Activated CD8-positive, alpha-beta T cell treated with anti-CD3 and anti-CD28 coated beads for 36 hours (primary cell): ENCODE data around the gene AOPEP. TPM values are rescaled to one million over a fixed set of nuclear protein-coding genes. Genes with fewer than 3 reads are reported as not detected.

ENCODE experiments used
- ATAC-seq: fragments of 200-7000 bp; cut with Tn5 transposase; one replicate; pipeline ENCODE4 v1.10.0; 2021; ENCODE audit warnings: mild to moderate bottlenecking, moderate library complexity
- CTCF ChIA-PET: fragments of 350-600 bp; sonication (Branson Sonifier 250); formaldehyde crosslinking; loops from one replicate; lab custom pipeline; 2021; ENCODE audit warnings: antibody characterized with exemption; lab: Charles Lee
- POLR2A ChIA-PET: fragments of 350-600 bp; sonication (Branson Sonifier 250); formaldehyde crosslinking; loops from one replicate; lab custom pipeline; 2021; ENCODE audit warnings: antibody characterized with exemption; lab: Charles Lee
- DNase-seq: peaks from one replicate; pipeline ENCODE4 v3.0.0-alpha.2; 2020
- H3K27ac Mint-ChIP-seq: one replicate; pipeline ENCODE4 v1.8.0; 2021; ENCODE audit warnings: mild to moderate bottlenecking, mixed read lengths
- H3K27me3 Mint-ChIP-seq: one replicate; pipeline ENCODE4 v1.8.0; 2021; ENCODE audit warnings: mixed read lengths
- H3K36me3 Mint-ChIP-seq: one replicate; pipeline ENCODE4 v1.8.0; 2021; ENCODE audit warnings: low read depth, mixed read lengths
- H3K4me1 Mint-ChIP-seq: one replicate; pipeline ENCODE4 v1.8.0; 2021; ENCODE audit warnings: low read depth, mixed read lengths
- H3K4me3 Mint-ChIP-seq: one replicate; pipeline ENCODE4 v1.8.0; 2021; ENCODE audit warnings: mild to moderate bottlenecking, moderate library complexity, mixed read lengths
- H3K9me3 Mint-ChIP-seq: one replicate; pipeline ENCODE4 v1.8.0; 2021; ENCODE audit warnings: mixed read lengths
- intact Hi-C: fragments of 100-400 bp; cut with micrococcal nuclease; formaldehyde crosslinking; loops from one replicate; pipeline ENCODE4 v1.10.0; 2022
- total RNA-seq, 2 experiments: library from RNA; stranded (reverse); gene quantifications; one replicate each; pipeline ENCODE4 v1.2.3, GENCODE V29; 2021
- TF ChIP-seq, protein P1 (sequence below): fragments of 200-600 bp; IDR thresholded peaks from one replicate; pipeline ENCODE4 v1.8.0; 2022; ENCODE audit warnings: antibody characterized with exemption, mild to moderate bottlenecking

AOPEP gene
- total RNA-seq, 2 experiments from 2014 or later = 7.1 to 8.7 TPM

- ATAC-seq = no peak
- H3K36me3 Mint-ChIP-seq = no peaks in the 10 kb centered on the region
- DNase-seq = no peak
- H3K27ac Mint-ChIP-seq = no peak overlapping the region
- H3K4me1 Mint-ChIP-seq = peaks cover 11% of the 10 kb centered on the region
- intact Hi-C loops = no loop called here
- no peak overlapping the region for H3K4me3 Mint-ChIP-seq
- H3K27me3 Mint-ChIP-seq = no peaks in the 10 kb centered on the region
- ChIA-PET CTCF (interaction anchor here (0.6 to 5.6 kb wide), 10 partner anchors 12 to 456 kb away, joined by 3 to 43 read pairs (median 5); no protein-coding TSS in a partner anchor), POLR2A (no interaction called here)
- TF ChIP-seq, protein P1, sequence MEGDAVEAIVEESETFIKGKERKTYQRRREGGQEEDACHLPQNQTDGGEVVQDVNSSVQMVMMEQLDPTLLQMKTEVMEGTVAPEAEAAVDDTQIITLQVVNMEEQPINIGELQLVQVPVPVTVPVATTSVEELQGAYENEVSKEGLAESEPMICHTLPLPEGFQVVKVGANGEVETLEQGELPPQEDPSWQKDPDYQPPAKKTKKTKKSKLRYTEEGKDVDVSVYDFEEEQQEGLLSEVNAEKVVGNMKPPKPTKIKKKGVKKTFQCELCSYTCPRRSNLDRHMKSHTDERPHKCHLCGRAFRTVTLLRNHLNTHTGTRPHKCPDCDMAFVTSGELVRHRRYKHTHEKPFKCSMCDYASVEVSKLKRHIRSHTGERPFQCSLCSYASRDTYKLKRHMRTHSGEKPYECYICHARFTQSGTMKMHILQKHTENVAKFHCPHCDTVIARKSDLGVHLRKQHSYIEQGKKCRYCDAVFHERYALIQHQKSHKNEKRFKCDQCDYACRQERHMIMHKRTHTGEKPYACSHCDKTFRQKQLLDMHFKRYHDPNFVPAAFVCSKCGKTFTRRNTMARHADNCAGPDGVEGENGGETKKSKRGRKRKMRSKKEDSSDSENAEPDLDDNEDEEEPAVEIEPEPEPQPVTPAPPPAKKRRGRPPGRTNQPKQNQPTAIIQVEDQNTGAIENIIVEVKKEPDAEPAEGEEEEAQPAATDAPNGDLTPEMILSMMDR = no peak
- H3K9me3 Mint-ChIP-seq = no peaks in the 10 kb centered on the region
Measured at GRCh38 chr9:94782355-94783101, 56.0 kb downstream of the AOPEP start.

DNA sequence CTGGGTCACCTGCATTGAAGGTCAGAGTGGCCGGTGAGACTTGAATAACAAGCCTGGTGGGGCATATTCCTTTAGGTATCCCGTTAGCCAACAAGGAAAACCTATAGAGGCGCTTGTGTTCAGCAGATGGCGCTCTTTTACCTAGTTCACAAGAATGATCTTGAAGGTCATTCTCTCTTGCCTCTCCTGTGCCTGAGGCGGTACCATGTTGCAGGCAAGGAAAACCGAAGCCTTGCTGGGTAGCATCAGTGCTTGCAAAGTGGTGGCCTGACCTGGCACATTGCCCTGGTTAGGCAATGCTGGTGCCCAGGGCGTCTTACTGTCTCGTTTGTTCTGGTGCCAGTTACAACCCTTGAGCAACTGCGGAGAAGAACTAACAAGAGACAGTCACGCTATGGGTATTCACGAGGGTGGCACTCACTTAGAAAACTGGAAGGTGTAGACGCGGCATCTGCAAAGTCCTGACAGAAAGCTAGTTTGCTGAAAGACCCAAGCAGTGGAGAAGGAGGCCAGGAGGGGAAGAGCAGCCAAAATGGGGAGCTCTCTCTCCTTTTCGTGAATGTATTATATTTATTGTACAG, 56.7 kb downstream of the AOPEP start:
- POLR2A ChIA-PET = no interaction called here
- intact Hi-C loops = no loop called here
- peak; percentile 57 for DNase-seq
- ATAC-seq = peak; percentile 30
- CTCF ChIA-PET = interaction anchor here (0.6 to 5.6 kb wide), 11 partner anchors 13 to 348 kb away, joined by 3 to 43 read pairs (median 6); no protein-coding TSS in a partner anchor
- Mint-ChIP-seq H3K27me3 (no peaks in the 10 kb centered on the region), H3K27ac (no peak overlapping the region), H3K9me3 (no peaks in the 10 kb centered on the region), H3K4me1 (peaks cover 11% of the 10 kb centered on the region), H3K4me3 (no peak overlapping the region), H3K36me3 (peaks cover 2% of the 10 kb centered on the region)
- TF ChIP-seq, protein P1 = peak; percentile 67

- Mint-ChIP-seq H3K4me3 (no peak overlapping the region), H3K27ac (no peak overlapping the region), H3K4me1 (peaks cover 11% of the 10 kb centered on the region), H3K27me3 (no peaks in the 10 kb centered on the region), H3K36me3 (peaks cover 2% of the 10 kb centered on the region), H3K9me3 (no peaks in the 10 kb centered on the region)
- CTCF ChIA-PET = interaction anchor here (0.6 to 5.6 kb wide), 8 partner anchors 14 to 347 kb away, joined by 3 to 43 read pairs (median 12); no protein-coding TSS in a partner anchor
- intact Hi-C loops = no loop called here
- TF ChIP-seq, protein P1 = no peak
- POLR2A ChIA-PET = no interaction called here
- ATAC-seq = no peak
- no peak for DNase-seq
Measured at GRCh38 chr9:94783928-94784327, 57.4 kb downstream of the AOPEP start.

GRCh38 chr9:94785215-94786169, 59.0 kb downstream of the AOPEP start:
- intact Hi-C loops = loop anchor here (5.0 kb wide), 1 partner anchor 342 kb away; no protein-coding TSS in a partner anchor
- CTCF ChIA-PET = interaction anchor here (0.6 to 5.6 kb wide), 6 partner anchors 9 to 346 kb away, joined by 3 to 43 read pairs (median 4); no protein-coding TSS in a partner anchor
- Mint-ChIP-seq H3K4me3 (no peak overlapping the region), H3K36me3 (peaks cover 2% of the 10 kb centered on the region), H3K4me1 (peaks cover 7% of the 10 kb centered on the region), H3K27ac (no peak overlapping the region), H3K9me3 (no peaks in the 10 kb centered on the region), H3K27me3 (no peaks in the 10 kb centered on the region)
- DNase-seq (no peak), ATAC-seq (no peak)
- POLR2A ChIA-PET = no interaction called here
- TF ChIP-seq, protein P1 = no peak
